ENCODE data around the gene DMP1.

- TF ChIP-seq CTCF (IDR thresholded peaks at IDR 0.05; ENCODE audit: extremely low read depth in 1 of 2, insufficient read depth in 1 of 2, low read depth in 1 of 2, low read length in 2 of 2) = no peak
- no peak for TF ChIP-seq FOS (IDR thresholded peaks at IDR 0.05; ENCODE audit: borderline replicate concordance, insufficient read depth, low read length)
- no peak for TF ChIP-seq EZH2 (IDR thresholded peaks at IDR 0.05; ENCODE audit: borderline replicate concordance, low read depth, low read length, severe bottlenecking)
Observed at GRCh38 chr4:87601361-87601760, 48.7 kb upstream of the DMP1 start.

Measured in endothelial cell of umbilical vein (primary cell).